HepG2 (cell line): Measurements from ENCODE around the gene VWA1. TPM values are rescaled to one million over a fixed set of nuclear protein-coding genes. Genes with fewer than 3 reads are reported as not detected.
A peak's percentile ranks its signal among the peaks of the same experiment; 100 is the strongest.

Source experiments
- AKAP8 ChIP-seq: sonication (generic); formaldehyde crosslinking; IDR thresholded peaks from 2 replicates; pipeline ENCODE4 v1.5.1; 2020; ENCODE audit warnings: mild to moderate bottlenecking, missing genetic modification reagents
- CHD4 ChIP-seq: fragments of 200-600 bp; sonication (generic); IDR thresholded peaks from 2 replicates; pipeline ENCODE4 v1.7.0; 2017; ENCODE audit warnings: mild to moderate bottlenecking, low read length, borderline replicate concordance
- CREM ChIP-seq, 2 experiments: sonication (generic) in 1 of 2; formaldehyde crosslinking in 1 of 2; IDR thresholded peaks; 2 replicates each; pipeline versions ENCODE4 v1.4.0 to v1.6.1; 2016 to 2020; ENCODE audit warnings: antibody characterized with exemption in 1 of 2, mild to moderate bottlenecking in 1 of 2, missing genetic modification reagents in 1 of 2
- CSRNP1 ChIP-seq: sonication (generic); formaldehyde crosslinking; IDR thresholded peaks from 2 replicates; pipeline ENCODE4 v1.8.1; 2023; ENCODE audit warnings: mild to moderate bottlenecking, missing genetic modification reagents
- ERF ChIP-seq: IDR thresholded peaks from 2 replicates; pipeline ENCODE4 v1.6.1; 2018; ENCODE audit warnings: missing biosample characterization, missing genetic modification reagents
- GPN1 ChIP-seq: sonication (generic); formaldehyde crosslinking; IDR thresholded peaks from 2 replicates; pipeline ENCODE4 v1.5.1; 2020; ENCODE audit warnings: missing genetic modification reagents, borderline replicate concordance
- HNF1A ChIP-seq, 2 experiments: sonication (generic) in 1 of 2; formaldehyde crosslinking in 1 of 2; IDR thresholded peaks; 2 replicates each; pipeline versions ENCODE4 v1.4.0 to v1.6.1; 2016 to 2020; ENCODE audit warnings: borderline replicate concordance in 1 of 2, low read depth in 1 of 2, mild to moderate bottlenecking in 1 of 2, missing genetic modification reagents in 1 of 2
- HOXD1 ChIP-seq: sonication (generic); formaldehyde crosslinking; IDR thresholded peaks from 2 replicates; pipeline ENCODE4 v1.5.0; 2020; ENCODE audit warnings: missing genetic modification reagents
- NCOR1 ChIP-seq: fragments of 200-600 bp; sonication (generic); IDR thresholded peaks from 2 replicates; pipeline ENCODE4 v1.7.0; 2017; ENCODE audit warnings: antibody characterized with exemption, low read length, borderline replicate concordance
- PAXIP1 ChIP-seq: sonication (generic); formaldehyde crosslinking; conservative IDR thresholded peaks from 2 replicates; pipeline ENCODE4 v1.4.0; 2020; ENCODE audit warnings: mild to moderate bottlenecking, missing genetic modification reagents, moderate library complexity
- THAP11 ChIP-seq: IDR thresholded peaks from 2 replicates; pipeline ENCODE4 v1.6.1; 2016; ENCODE audit warnings: missing biosample characterization, missing genetic modification reagents
- USF2 ChIP-seq, 2 experiments: sonication (generic) in 1 of 2; formaldehyde crosslinking in 1 of 2; IDR thresholded peaks; 2 replicates each; pipeline versions ENCODE4 v1.5.1 to v1.6.1; 2011 to 2020; ENCODE audit warnings: borderline replicate concordance in 1 of 2, low read depth in 1 of 2, low read length in 1 of 2, mild to moderate bottlenecking in 1 of 2, missing genetic modification reagents in 1 of 2, moderate library complexity in 1 of 2
- ZKSCAN8 ChIP-seq: IDR thresholded peaks from 2 replicates; pipeline ENCODE4 v1.6.1; 2016; ENCODE audit warnings: borderline replicate concordance, missing genetic modification reagents, missing compliant biosample characterization
- ZNF30 ChIP-seq: sonication (generic); formaldehyde crosslinking; IDR thresholded peaks from 2 replicates; pipeline ENCODE4 v1.5.0; 2020; ENCODE audit warnings: mild to moderate bottlenecking, missing genetic modification reagents
- polyA plus RNA-seq, 8 experiments: library from polyadenylated mRNA; depleted of rRNA in 3 of 8; stranded (reverse) in 7 of 8; unstranded in 1 of 8; fragments of >200 nt; fragmentation: Illumina TruSeq in 4 of 8; extraction: Trizol in 4 of 8; gene quantifications; 2 replicates each; pipeline versions ENCODE4 v1.2.1 to v1.2.3, GENCODE V29; 2011 to 2016; ENCODE audit warnings: low read depth in 4 of 8, missing spikeins in 1 of 8, mixed read lengths in 1 of 8; ENCODE audit not compliant: insufficient read depth in 1 of 8
- total RNA-seq, 5 experiments: library from RNA; depleted of rRNA; stranded (reverse); fragments of >200 nt; fragmentation: Illumina TruSeq; extraction: Trizol; gene quantifications; 2 replicates each; pipeline ENCODE4 v1.2.3, GENCODE V29; 2016; ENCODE audit warnings: low read depth in 1 of 5

The VWA1 gene
- total and polyA plus RNA-seq, 2 of the 13 experiments (the other 11 are each of a cell fraction or from before 2014, with no cell fraction given), result 40.9 to 57.5 TPM

GRCh38 chr1:1400576-1401456 is 34.7 kb upstream of the VWA1 start (continued):
- peak; percentile 99 for TF ChIP-seq PAXIP1
- peak; percentile 96 for TF ChIP-seq HOXD1 (CRISPR knock-in tag)
- TF ChIP-seq ERF, result peak; percentile 98
- TF ChIP-seq THAP11, result peak; percentile 87
- TF ChIP-seq ZKSCAN8 (CRISPR knock-in tag), result peak; percentile 96
- TF ChIP-seq AKAP8, result peak; percentile 99
- no peak for TF ChIP-seq USF2 (IDR thresholded peaks at IDR 0.05; ENCODE audit: low read depth, low read length)
- no peak for TF ChIP-seq USF2 (CRISPR knock-in tag; IDR thresholded peaks at IDR 0.05; ENCODE audit: borderline replicate concordance)
- peak; percentile 21; the same call in 1 of the 2 replicates for TF ChIP-seq CSRNP1
- peak; percentile 59; the same call in 1 of the 2 replicates for TF ChIP-seq HNF1A (IDR thresholded peaks at IDR 0.05; ENCODE audit: low read depth)
- TF ChIP-seq HNF1A (CRISPR knock-in tag; IDR thresholded peaks at IDR 0.05; ENCODE audit: borderline replicate concordance), result peak; percentile 88
- no peak for TF ChIP-seq CHD4
- peak; percentile 79 for TF ChIP-seq CREM (IDR thresholded peaks at IDR 0.05)
- no peak for TF ChIP-seq CREM (CRISPR knock-in tag; IDR thresholded peaks at IDR 0.05)
- no peak for TF ChIP-seq GPN1 (CRISPR knock-in tag)
- TF ChIP-seq ZNF30, result no peak
- TF ChIP-seq NCOR1, result peak; percentile 94
